ENCODE results near the gene CCDC197.

The CCDC197 gene

GRCh38 chr14:94001501-94002396 lies 4.6 kb downstream of the CCDC197 start:
- Histone ChIP-seq H2AFZ (ENCODE audit: low read length) (no peak overlapping the region), H3K9me3 (ENCODE audit: insufficient read depth, low read depth, low read length) (no peaks in the 10 kb centered on the region), H3K9me2 (replicated peaks; ENCODE audit: low read depth, low read length) (no peaks in the 10 kb centered on the region), H3K4me3 (ENCODE audit: low read length, poor library complexity, severe bottlenecking) (no peak overlapping the region), H3K36me3 (ENCODE audit: insufficient read depth, low read length) (no peaks in the 10 kb centered on the region), H4K20me1 (ENCODE audit: insufficient read depth, low read length, poor library complexity, severe bottlenecking) (no peaks in the 10 kb centered on the region), H3K27me3 (ENCODE audit: insufficient read depth, low read length, poor library complexity, severe bottlenecking) (no peaks in the 10 kb centered on the region), H3K4me1 (ENCODE audit: insufficient read depth, low read length, poor library complexity, severe bottlenecking) (no peaks in the 10 kb centered on the region), H3K4me2 (ENCODE audit: low read depth, low read length, poor library complexity, severe bottlenecking) (peak overlapping the region; percentile 22), H3K9ac (ENCODE audit: low read depth, low read length, poor library complexity, severe bottlenecking) (no peak overlapping the region), H3K79me2 (ENCODE audit: insufficient read depth, low read length) (no peaks in the 10 kb centered on the region), H3F3A (ENCODE audit: low read depth) (no peaks in the 10 kb centered on the region)
- TF ChIP-seq EZH2phosphoT487 (IDR thresholded peaks at IDR 0.05; ENCODE audit: borderline replicate concordance): no peak
- TF ChIP-seq CTCF (conservative IDR thresholded peaks at IDR 0.05; ENCODE audit: low read length): peak; percentile 96

DNA sequence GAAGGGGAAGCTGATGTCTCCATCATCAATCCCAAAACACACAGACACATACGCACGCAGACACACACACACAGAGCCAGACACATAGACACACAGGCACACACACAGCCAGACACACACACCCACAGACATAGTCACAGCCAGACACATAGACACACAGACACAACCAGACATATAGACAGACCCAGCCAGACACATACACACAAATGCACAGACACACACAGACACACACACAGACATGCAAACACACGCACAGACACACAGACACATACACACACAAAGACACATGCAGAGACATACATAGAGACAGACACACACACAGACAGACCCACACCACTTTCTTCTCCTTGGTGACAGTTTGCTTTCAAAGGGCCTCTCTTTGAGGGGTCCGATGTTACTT lies 6.3 kb downstream of the CCDC197 start:
- TF ChIP-seq EZH2phosphoT487 (IDR thresholded peaks at IDR 0.05; ENCODE audit: borderline replicate concordance) (no peak), CTCF (conservative IDR thresholded peaks at IDR 0.05; ENCODE audit: low read length) (no peak)
- H3K4me3 ChIP-seq (ENCODE audit: low read length, poor library complexity, severe bottlenecking): no peak overlapping the region

DNA sequence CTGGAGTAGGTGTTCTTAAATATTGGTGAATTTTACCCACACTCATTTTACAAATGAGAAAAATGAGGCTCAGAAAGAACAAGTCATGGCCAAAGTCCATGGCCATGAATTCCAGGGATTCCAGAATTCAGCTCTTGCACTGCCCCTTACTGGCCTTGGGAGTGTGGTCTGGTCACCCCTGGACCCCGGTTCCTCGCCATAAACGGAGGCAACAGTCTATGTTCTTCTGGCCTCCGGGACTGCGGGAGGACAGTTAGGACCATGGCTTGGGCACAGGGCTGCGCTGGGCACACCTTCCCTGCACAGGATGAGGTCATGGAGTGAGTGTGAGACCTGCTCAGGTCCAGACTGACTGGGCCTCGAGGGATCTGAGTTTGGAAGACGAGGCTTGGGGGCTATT lies 6.9 kb downstream of the CCDC197 start:
- H3K9ac ChIP-seq (ENCODE audit: low read depth, low read length, poor library complexity, severe bottlenecking): no peak overlapping the region
- no peaks in the 10 kb centered on the region for H3K36me3 ChIP-seq (ENCODE audit: insufficient read depth, low read length)
- H3K9me3 ChIP-seq (ENCODE audit: insufficient read depth, low read depth, low read length): no peaks in the 10 kb centered on the region
- H3F3A ChIP-seq (ENCODE audit: low read depth): no peaks in the 10 kb centered on the region
- no peak overlapping the region for H3K4me3 ChIP-seq (ENCODE audit: low read length, poor library complexity, severe bottlenecking)
- H4K20me1 ChIP-seq (ENCODE audit: insufficient read depth, low read length, poor library complexity, severe bottlenecking): no peaks in the 10 kb centered on the region
- no peaks in the 10 kb centered on the region for H3K27me3 ChIP-seq (ENCODE audit: insufficient read depth, low read length, poor library complexity, severe bottlenecking)
- H3K4me1 ChIP-seq (ENCODE audit: insufficient read depth, low read length, poor library complexity, severe bottlenecking): no peaks in the 10 kb centered on the region
- H3K9me2 ChIP-seq (replicated peaks; ENCODE audit: low read depth, low read length): no peaks in the 10 kb centered on the region
- no peaks in the 10 kb centered on the region for H3K79me2 ChIP-seq (ENCODE audit: insufficient read depth, low read length)
- no peak overlapping the region for H3K4me2 ChIP-seq (ENCODE audit: low read depth, low read length, poor library complexity, severe bottlenecking)
- H2AFZ ChIP-seq (ENCODE audit: low read length): no peak overlapping the region
- TF ChIP-seq EZH2phosphoT487 (IDR thresholded peaks at IDR 0.05; ENCODE audit: borderline replicate concordance) (no peak), CTCF (conservative IDR thresholded peaks at IDR 0.05; ENCODE audit: low read length) (no peak)

More for the DNA sequence above, 6.3 kb downstream of the CCDC197 start:
- Histone ChIP-seq H4K20me1 (ENCODE audit: insufficient read depth, low read length, poor library complexity, severe bottlenecking) (no peaks in the 10 kb centered on the region), H3K4me1 (ENCODE audit: insufficient read depth, low read length, poor library complexity, severe bottlenecking) (no peaks in the 10 kb centered on the region), H3K9me3 (ENCODE audit: insufficient read depth, low read depth, low read length) (no peaks in the 10 kb centered on the region), H3K4me2 (ENCODE audit: low read depth, low read length, poor library complexity, severe bottlenecking) (no peak overlapping the region), H2AFZ (ENCODE audit: low read length) (no peak overlapping the region), H3K27me3 (ENCODE audit: insufficient read depth, low read length, poor library complexity, severe bottlenecking) (no peaks in the 10 kb centered on the region), H3K9ac (ENCODE audit: low read depth, low read length, poor library complexity, severe bottlenecking) (no peak overlapping the region), H3K36me3 (ENCODE audit: insufficient read depth, low read length) (no peaks in the 10 kb centered on the region), H3K9me2 (replicated peaks; ENCODE audit: low read depth, low read length) (no peaks in the 10 kb centered on the region), H3K79me2 (ENCODE audit: insufficient read depth, low read length) (no peaks in the 10 kb centered on the region), H3F3A (ENCODE audit: low read depth) (no peaks in the 10 kb centered on the region)

Measured in Loucy (cell line).